Stimulated activated CD4-positive, alpha-beta T cell treated with anti-CD3 and anti-CD28 coated beads, Interleukin-2, amount 100 ng/mL, for 48 hours (primary cell): ENCODE measurements around the gene CELF5.
"Not testable (repeated sequence)": the region's sequence is repeated elsewhere in the genome, so short reads cannot be mapped to it uniquely, and the experiment has no call there.

Experiments used
- DNase-seq, 2 donors: peaks; one replicate each; pipeline ENCODE4 v3.0.0-alpha.2; 2020

Gene CELF5

GRCh38 chr19:3295581-3295980 lies 71.1 kb downstream of the CELF5 start:
- no peak for DNase-seq

DNA sequence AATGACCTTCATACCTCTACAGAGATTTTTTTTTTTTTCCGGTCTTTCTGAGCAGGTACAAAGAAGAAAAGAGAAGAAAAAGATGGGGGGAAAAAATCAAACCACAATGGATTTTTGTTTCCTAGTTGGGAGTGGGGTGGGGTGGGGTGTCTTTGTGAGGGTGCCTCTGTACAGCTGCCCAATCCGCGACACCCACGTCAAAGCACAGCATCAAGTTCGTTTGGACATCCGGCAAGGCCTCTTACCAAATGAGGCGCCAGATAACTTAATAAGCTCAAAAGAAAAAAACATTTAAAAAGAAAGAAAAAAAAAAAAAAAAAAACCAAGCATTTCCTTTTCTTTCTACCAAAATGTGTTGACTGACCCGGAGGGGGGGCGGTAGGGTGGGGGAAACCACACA lies 71.6 kb downstream of the CELF5 start:
- DNase-seq, result no peak

GRCh38 chr19:3296446-3296845 lies 72.0 kb downstream of the CELF5 start:
- no peak for DNase-seq

- no peak for DNase-seq
These were observed 74.5 kb downstream of the CELF5 start for GRCh38 chr19:3298853-3299449.

- DNase-seq, result not testable (repeated sequence)
These were observed 76.1 kb downstream of the CELF5 start for GRCh38 chr19:3300566-3300965.

DNA sequence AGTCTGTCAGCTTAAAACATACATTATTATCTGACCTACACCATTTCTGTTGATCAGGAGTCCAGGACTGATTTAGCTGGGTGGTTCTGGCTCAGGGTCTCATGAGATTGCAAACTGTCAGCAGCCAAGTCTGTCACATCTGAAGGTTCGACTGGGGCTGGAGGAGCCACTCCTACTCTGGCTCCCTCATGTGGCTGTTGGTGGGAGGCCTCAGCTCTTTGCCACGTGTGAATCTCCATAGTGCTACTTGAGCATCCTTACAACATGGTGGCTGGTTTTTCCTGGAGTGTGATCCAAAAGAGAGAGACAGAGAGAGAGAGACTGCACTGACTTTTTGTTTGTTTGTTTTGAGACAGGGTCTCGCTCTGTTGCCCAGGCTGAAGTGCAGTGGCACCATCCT lies 78.3 kb downstream of the CELF5 start:
- DNase-seq, result no peak

- peak; percentile 79 to 84 for DNase-seq
These were observed 80.5 kb downstream of the CELF5 start for GRCh38 chr19:3304871-3305423.

GRCh38 chr19:3309724-3310123 lies 85.3 kb downstream of the CELF5 start:
- no peak for DNase-seq

DNA sequence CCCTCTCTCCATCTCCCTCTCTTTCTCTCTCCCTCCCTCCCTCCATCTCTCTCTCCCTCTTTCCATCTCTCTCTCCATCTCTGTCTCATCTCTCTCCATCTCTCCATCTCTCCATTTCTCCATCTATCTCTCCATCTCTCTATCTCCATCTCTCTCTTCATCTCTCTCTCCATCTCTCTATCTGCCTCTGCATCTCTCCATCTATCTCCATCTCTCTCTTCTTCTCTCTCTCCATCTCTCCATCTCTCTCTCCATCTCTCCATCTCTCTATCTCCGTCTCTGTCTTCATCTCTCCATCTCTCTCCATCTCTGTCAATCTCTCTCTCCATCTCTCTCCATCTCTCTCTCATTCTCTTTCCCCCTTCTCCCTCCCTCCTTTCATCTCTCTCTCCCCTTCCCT lies 85.8 kb downstream of the CELF5 start:
- DNase-seq, result no peak

- no peak for DNase-seq
These were observed 86.2 kb downstream of the CELF5 start for GRCh38 chr19:3310711-3311110.

- no peak for DNase-seq
These were observed 88.7 kb downstream of the CELF5 start for GRCh38 chr19:3313199-3313575.

DNA sequence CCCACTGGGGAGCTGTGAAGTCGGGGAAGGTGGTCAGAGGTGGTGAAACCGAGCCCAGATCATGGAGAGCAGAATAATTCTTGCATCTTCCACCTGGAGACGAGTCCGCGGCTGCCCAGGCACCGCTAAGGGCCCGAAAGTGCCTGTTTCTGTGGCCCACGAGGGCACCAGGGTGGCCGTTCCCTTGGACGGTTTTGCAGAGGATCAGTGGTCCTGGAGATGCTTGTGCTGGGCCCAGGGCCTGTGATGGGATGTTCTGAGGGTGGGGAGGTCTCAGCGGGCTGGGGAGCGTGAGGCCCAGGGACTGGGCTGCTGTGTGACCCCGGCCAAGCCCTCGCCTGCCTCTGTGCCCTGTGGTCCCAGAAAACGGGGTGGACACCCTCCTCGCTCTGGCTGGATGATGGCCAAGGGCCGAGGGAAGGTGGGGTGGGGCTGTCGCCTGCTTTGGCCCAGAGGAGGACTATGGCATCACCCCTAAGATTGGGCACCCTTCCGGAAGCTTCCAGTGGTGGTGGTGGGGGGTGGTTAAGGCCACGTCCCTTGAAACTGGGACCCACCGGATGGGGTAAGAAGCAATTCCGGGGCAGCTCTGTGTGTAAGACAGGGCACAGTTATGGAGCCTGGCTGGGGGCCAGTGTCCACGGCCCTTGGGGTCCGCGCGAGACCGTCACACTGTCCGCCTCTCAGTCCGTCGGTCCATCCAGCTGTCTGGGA lies 90.7 kb downstream of the CELF5 start:
- DNase-seq, result no peak

GRCh38 chr19:3315676-3315973 lies 91.2 kb downstream of the CELF5 start:
- DNase-seq, result no peak

GRCh38 chr19:3316132-3316648 lies 91.7 kb downstream of the CELF5 start:
- DNase-seq, result no peak

- no peak for DNase-seq
These were observed 92.3 kb downstream of the CELF5 start for GRCh38 chr19:3316659-3317207.

DNA sequence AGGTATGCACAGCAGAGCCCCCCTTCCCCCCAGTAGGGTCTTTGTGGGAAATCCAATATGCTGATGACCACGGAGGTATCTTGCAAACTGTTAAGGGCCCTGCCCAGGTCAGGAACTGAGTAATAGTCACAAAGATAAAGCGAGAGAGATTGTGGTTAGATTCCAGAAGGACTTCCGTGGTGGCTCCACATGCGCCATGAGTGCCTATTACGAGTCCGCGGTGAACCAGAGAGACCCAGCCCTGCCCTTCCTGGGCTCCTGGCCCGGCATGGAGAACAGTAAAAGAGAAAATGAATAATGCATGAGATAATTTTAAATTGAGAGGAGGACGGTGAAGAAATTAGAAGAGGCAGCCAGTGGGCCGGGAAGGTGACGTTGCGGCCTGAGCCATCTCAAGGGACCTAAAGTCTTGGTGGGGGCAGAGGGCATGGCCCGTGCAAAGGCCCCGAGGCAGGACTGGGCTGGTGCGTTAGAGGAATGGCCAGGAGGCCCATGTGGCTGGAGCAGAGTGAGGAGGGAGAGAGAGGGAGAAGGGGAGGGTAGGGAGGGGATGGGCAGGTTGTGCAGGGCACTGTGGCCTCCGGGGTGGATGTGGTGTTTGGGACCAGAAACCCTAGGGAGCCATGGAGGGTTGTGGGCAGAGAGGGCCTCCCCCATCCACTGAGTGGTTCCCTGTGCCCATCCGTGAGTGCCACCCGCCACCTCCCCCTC lies 95.3 kb downstream of the CELF5 start:
- no peak for DNase-seq

DNA sequence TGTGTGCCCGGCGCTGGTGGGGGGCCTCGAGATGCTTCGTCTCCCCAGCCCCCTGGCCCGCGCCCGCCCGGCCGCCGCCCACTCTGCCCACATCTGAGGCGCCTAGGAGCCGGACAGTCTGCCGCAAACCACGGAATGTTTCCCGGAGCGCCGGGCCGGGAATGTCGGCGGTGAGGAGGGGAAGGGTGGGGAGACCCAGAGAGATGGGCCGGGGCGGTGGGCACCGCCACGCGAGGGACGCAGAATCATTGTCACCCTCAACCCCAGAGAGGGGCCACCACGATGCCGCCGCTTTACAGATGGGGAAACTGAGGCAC lies 95.9 kb downstream of the CELF5 start:
- no peak for DNase-seq

- DNase-seq, result no peak
These were observed 96.4 kb downstream of the CELF5 start for GRCh38 chr19:3320853-3321252.

GRCh38 chr19:3321696-3322095 lies 97.2 kb downstream of the CELF5 start:
- DNase-seq, result no peak

DNA sequence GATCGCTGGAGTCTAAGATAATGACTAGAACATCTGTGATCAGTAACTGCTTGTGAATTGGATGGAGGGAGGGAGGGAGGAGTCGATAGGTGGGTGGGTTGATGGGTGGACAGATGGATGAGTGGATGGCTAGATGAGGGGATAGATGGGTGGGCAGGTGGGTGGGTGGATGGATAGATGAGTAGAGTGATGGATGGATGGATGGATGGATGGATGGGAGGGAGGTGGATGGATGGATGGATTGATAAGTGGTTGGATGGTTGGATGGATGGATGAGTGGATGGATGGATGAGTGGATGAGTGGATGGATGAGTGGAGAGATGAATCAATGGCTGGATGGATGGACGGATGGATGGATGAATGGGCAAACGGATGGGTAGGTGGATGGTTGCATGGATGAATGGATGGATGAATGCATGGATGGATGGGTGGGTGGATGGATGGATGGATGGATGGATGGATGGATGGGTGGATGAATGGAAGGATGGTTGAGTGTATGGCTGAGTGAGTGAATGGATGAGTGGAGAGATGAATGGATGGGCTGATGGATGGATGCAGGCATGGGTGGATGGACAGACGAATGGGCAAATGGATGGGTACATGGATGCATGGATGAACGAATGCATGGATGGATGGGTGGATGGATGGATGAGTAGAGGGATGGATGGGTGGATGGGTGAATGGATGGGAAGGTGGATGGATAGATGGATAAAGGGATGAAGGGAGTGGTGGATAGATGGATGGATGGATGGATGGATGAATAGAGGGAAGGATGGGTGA lies 97.9 kb downstream of the CELF5 start:
- no peak for DNase-seq

DNA sequence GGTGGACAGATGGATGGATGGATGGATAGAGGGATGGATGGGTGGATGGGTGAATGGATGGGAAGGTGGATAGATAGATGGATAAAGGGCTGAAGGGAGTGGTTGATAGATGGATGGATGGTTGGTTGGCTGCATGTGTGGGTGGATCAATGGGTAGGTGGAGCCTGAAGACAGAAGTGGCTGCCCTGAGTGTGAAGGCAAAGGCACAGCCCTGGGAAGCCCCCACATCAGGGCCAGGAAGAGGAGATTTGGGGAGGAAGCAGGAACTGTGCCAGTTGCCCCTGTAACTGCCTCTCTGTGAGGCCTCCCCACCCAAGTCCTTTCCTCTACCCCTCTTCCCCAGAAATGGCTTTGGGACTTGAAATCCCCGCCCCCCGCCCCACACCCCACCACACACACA lies 98.6 kb downstream of the CELF5 start:
- DNase-seq, result no peak

DNA sequence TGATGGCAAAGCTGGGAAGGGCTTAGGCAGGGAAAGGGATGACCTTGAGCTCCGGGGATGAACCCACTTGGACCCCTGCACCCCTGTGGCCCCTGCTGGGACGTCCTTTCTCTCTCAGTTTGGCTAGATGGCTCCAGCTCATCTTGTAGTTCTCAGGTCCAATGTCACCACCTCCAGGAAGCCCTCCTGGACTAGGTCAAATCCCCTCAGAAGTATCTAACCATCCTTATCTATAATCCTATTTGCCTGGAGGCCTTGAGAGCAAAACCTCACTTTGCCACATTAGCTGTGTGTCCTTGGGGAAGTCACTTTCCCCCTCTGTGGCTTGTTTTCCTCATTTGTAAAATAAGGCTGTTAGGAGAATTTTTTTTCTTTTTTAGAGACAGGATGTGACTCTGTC lies 99.2 kb downstream of the CELF5 start:
- DNase-seq, result no peak

DNA sequence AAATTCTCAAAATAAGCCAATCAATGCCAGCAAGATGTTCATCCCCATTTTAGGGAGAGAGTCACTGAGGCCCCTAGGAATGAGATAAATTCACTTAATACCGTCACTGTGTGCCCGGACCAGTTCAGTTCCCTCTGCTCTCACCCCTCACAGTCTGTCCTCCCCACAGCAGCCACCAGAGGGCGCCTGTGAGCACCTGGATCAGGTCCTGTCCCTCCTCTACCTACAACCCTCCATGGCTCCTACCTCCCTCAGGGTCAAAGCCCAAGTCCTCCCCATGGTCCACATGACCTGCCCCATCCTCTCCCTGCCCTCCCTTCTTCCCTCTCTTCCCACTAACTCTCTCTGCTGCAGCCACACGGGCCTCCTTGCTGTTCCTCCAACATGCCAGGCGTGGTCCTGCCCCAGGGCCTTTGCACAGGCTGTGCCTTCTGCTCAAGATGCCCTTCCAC lies 100.0 kb downstream of the CELF5 start:
- peak; percentile 88 to 89 for DNase-seq
